ENCODE data around the gene DEFB126.
"Not testable (repeated sequence)": the region's sequence is repeated elsewhere in the genome, so short reads cannot be mapped to it uniquely, and the experiment has no call there.

Gene DEFB126, protein sequence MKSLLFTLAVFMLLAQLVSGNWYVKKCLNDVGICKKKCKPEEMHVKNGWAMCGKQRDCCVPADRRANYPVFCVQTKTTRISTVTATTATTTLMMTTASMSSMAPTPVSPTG

DNA sequence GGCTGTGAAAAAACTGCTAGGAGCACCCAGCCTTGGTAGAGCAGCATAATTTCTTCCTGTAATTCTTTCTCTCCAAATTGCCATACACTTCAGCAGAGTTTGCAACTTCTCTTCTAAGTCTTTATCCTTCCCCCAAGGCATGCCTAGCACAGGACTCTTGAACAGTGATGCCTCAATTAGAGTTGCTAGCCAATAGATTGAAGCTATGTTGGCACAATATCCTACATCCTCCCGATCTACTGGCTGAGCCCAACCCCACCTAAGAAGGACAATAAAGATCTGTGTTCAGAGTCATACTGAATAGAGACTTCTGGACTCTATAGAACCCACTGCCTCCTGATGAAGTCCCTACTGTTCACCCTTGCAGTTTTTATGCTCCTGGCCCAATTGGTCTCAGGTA lies at the start of gene DEFB126:
Gene DEFB126 (plus strand): TSS at position 301 of the 400 bp plus-strand sequence. CDS start 39 bp downstream, at position 340.
- no peak within 1 kb of the TSS for H3K4me3 Mint-ChIP-seq
- ATAC-seq (ENCODE audit: low read depth), result no peak
- peaks cover 17% of the 10 kb centered on the region for H3K27me3 Mint-ChIP-seq

DNA sequence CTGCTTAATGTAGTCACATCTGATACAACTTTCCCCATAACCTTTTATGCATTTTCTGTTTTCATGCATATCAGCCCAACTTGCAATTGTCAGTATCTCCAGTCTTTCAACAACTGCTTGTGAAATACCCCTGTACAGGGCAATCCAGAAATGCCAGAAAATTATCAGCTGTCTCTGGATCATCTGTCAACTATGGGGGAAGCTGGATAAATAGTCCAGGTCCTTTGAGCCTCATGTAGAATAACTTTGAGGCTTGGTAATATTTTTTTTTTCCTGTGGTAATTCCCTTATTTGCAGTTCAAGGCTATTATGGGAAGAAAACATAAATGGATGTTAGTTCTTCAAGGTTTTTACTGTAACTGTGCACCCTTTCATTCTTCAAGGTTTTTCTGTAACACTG lies 48.7 kb upstream of the DEFB126 start:
- H3K36me3 Mint-ChIP-seq, result no peaks in the 10 kb centered on the region
- no peak overlapping the region for H3K27ac Mint-ChIP-seq
- DNase-seq (ENCODE audit: low spot score in 2 of 2) (no peak), ATAC-seq (ENCODE audit: low read depth) (no peak)
- no peaks in the 10 kb centered on the region for H3K4me1 Mint-ChIP-seq
- H3K4me3 Mint-ChIP-seq, result no peak overlapping the region
- H3K27me3 Mint-ChIP-seq, result peaks cover 24% of the 10 kb centered on the region
- peaks cover 8% of the 10 kb centered on the region for H3K9me3 Mint-ChIP-seq

More for the DNA sequence above, at the start of gene DEFB126:
- Mint-ChIP-seq H3K9me3 (peaks cover 3% of the 10 kb centered on the region), H3K36me3 (no peaks in the 10 kb centered on the region), H3K27ac (no peak within 1 kb of the TSS), H3K4me1 (no peaks in the 10 kb centered on the region)
- DNase-seq (ENCODE audit: low spot score in 2 of 2), result no peak

DNA sequence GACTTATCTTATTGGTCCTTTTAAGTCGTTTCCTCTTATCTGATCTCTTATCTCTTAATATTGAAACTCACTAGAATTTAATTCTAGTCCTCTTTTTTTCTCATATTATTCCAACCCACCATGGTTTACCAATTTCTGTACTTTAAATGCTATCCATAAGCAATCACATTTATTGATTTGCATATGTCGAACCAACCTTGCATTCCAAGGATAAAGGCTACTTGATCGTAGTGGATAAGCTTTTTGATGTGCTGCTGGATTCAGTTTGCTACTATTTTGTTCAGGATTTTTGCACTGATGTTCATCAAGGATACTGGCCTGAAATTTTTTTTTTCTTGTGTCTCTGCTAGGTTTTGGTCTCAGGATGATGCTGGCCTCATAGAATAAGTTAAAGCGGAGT lies 47.2 kb upstream of the DEFB126 start:
- H3K27me3 Mint-ChIP-seq, result peaks cover 22% of the 10 kb centered on the region
- no peak for DNase-seq (ENCODE audit: low spot score in 2 of 2)
- ATAC-seq (ENCODE audit: low read depth), result no peak

DNA sequence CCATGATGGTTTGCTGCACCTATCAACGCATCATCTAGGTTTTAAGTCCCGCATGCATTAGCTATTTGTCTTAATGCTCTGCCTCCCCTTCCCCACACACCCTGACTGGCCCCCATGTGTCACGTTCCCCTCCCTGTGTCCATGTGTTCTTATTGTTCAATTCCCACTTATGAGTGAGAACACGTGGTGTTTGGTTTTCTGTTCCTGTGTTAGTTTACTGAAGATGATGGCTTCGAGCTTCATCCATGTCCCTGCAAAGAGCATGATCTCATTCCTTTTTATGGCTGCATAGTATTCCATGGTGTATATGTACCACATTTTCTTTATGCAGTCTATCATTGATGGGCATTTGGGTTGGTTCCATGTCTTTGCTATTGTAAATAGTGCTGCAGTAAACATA lies 44.7 kb upstream of the DEFB126 start:
- H3K36me3 Mint-ChIP-seq; H3K27ac Mint-ChIP-seq; H3K4me1 Mint-ChIP-seq; H3K4me3 Mint-ChIP-seq; DNase-seq (ENCODE audit: low spot score in 2 of 2); H3K9me3 Mint-ChIP-seq; ATAC-seq (ENCODE audit: low read depth): not testable (repeated sequence)
- peaks cover 18% of the 10 kb centered on the region for H3K27me3 Mint-ChIP-seq

More for the DNA sequence above, 47.2 kb upstream of the DEFB126 start:
- H3K9me3 Mint-ChIP-seq, result peaks cover 8% of the 10 kb centered on the region
- H3K4me3 Mint-ChIP-seq, result no peak overlapping the region
- no peaks in the 10 kb centered on the region for H3K4me1 Mint-ChIP-seq
- no peak overlapping the region for H3K27ac Mint-ChIP-seq
- no peaks in the 10 kb centered on the region for H3K36me3 Mint-ChIP-seq

DNA sequence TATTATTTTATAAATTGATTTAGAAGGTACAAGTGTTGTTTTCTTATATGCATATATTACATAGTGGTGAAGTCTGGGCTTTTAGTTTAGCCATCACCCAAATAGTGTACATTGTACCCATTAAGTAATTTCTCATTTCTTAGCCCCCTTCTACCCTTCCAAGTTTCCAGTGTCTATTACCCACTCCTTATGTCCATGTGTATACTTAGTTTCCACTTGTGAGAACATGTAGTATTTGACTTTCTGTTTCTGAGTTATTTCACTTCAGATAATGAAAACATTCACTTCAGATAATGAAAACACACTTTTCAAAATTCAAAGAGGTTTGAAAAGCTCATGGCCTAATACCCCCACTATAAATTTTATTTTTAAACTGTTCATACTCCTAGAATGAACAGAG lies 40.4 kb upstream of the DEFB126 start:
- ATAC-seq (ENCODE audit: low read depth), result no peak
- no peaks in the 10 kb centered on the region for H3K9me3 Mint-ChIP-seq
- no peak for DNase-seq (ENCODE audit: low spot score in 2 of 2)
- peaks cover 16% of the 10 kb centered on the region for H3K27me3 Mint-ChIP-seq
- no peaks in the 10 kb centered on the region for H3K4me1 Mint-ChIP-seq
- H3K27ac Mint-ChIP-seq, result no peak overlapping the region
- H3K36me3 Mint-ChIP-seq, result no peaks in the 10 kb centered on the region
- no peak overlapping the region for H3K4me3 Mint-ChIP-seq

DNA sequence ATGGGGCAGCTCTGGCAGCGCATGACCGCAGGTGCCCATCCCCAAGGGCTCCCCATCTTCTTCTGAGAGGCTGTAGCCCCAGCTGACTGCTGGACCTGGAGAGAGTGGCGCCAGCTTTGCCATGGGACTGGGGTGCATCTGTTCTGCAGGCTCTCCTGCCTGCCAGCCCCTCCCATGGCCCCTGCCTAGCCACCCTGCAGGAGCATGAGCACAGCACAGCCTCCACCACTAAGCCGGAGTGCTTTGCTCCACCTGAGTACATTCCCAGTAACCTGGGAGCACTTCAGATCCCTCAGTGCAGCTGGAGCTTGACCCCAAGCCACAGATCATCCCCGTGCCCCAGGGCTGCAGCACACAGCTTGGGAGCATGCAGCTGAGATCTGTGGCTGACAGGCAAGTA lies 38.9 kb upstream of the DEFB126 start:
- Mint-ChIP-seq H3K4me3 (no peak overlapping the region), H3K27me3 (peaks cover 12% of the 10 kb centered on the region), H3K27ac (no peak overlapping the region), H3K4me1 (no peaks in the 10 kb centered on the region), H3K36me3 (no peaks in the 10 kb centered on the region), H3K9me3 (no peaks in the 10 kb centered on the region)
- no peak for ATAC-seq (ENCODE audit: low read depth)
- no peak for DNase-seq (ENCODE audit: low spot score in 2 of 2)

DNA sequence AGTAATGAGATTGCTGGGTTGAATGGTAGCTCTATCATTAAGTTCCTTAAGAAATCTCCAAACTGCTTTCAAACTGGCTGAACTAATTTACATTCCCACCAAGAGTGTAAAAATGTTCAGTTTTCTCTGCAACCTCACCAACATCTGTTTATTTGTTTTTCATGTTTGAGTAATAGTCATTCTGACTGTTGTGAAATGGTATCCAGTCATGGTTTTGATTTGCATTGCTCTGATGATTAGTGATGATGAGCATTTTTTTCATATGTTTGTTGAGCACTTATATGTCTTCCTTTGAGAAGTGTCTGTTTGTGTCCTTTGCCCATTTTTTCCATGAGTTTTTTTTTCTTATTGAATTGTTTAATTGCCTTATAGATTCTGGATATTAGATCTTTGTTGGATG lies 30.0 kb upstream of the DEFB126 start:
- H3K4me3 Mint-ChIP-seq, result no peak overlapping the region
- H3K27me3 Mint-ChIP-seq, result peaks cover 9% of the 10 kb centered on the region
- no peak overlapping the region for H3K27ac Mint-ChIP-seq
- peaks cover 2% of the 10 kb centered on the region for H3K36me3 Mint-ChIP-seq
- ATAC-seq (ENCODE audit: low read depth), result no peak
- DNase-seq (ENCODE audit: low spot score in 2 of 2), result no peak
- no peaks in the 10 kb centered on the region for H3K9me3 Mint-ChIP-seq
- no peaks in the 10 kb centered on the region for H3K4me1 Mint-ChIP-seq

DNA sequence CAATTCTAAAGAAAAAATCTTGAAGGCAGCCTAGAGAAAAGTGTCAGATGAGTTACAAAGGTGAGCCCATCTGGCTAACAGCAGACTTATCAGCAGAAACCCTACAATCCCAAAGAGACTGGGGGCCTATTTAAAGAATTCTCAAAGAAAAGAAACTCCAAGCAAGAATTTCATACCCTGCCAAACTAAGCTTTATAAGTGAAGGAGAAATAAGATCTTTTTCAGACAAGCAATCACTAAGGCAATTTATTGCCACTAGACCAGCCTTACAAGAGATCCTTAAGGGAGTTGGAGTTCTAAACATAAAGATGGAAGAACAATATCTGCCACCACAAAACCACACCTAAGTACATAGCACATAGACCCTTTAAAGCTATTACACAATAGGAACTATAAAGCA lies 24.9 kb upstream of the DEFB126 start:
- DNase-seq (ENCODE audit: low spot score in 2 of 2), result no peak
- Mint-ChIP-seq H3K4me3 (no peak overlapping the region), H3K9me3 (peaks cover 4% of the 10 kb centered on the region), H3K4me1 (no peaks in the 10 kb centered on the region), H3K27me3 (peaks cover 20% of the 10 kb centered on the region), H3K27ac (no peak overlapping the region), H3K36me3 (peaks cover 2% of the 10 kb centered on the region)
- ATAC-seq (ENCODE audit: low read depth), result no peak

DNA sequence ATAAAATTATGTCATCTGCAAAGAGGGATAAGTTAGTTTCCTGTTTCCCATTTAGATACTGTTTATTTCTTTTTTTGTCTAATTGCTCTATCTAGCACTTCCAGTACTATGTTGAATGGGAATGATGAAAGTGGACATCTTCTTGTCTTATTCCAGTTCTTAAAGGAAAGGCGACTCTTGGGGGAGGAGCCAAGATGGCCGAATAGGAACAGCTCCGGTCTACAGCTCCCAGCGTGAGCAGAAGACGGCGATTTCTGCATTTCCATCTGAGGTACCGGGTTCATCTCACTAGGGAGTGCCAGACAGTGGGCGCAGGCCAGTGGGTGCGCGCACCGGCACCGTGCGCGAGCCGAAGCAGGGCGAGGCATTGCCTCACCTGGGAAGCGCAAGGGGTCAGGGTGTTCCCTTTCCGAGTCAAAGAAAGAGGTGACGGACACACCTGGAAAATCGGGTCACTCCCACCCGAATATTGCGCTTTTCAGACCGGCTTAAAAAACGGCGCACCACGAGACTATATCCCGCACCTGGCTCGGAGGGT lies 12.5 kb upstream of the DEFB126 start:
- not testable (repeated sequence) for H3K27ac Mint-ChIP-seq; H3K4me3 Mint-ChIP-seq; DNase-seq (ENCODE audit: low spot score in 2 of 2); H3K27me3 Mint-ChIP-seq; H3K36me3 Mint-ChIP-seq; H3K9me3 Mint-ChIP-seq; H3K4me1 Mint-ChIP-seq; ATAC-seq (ENCODE audit: low read depth)

DNA sequence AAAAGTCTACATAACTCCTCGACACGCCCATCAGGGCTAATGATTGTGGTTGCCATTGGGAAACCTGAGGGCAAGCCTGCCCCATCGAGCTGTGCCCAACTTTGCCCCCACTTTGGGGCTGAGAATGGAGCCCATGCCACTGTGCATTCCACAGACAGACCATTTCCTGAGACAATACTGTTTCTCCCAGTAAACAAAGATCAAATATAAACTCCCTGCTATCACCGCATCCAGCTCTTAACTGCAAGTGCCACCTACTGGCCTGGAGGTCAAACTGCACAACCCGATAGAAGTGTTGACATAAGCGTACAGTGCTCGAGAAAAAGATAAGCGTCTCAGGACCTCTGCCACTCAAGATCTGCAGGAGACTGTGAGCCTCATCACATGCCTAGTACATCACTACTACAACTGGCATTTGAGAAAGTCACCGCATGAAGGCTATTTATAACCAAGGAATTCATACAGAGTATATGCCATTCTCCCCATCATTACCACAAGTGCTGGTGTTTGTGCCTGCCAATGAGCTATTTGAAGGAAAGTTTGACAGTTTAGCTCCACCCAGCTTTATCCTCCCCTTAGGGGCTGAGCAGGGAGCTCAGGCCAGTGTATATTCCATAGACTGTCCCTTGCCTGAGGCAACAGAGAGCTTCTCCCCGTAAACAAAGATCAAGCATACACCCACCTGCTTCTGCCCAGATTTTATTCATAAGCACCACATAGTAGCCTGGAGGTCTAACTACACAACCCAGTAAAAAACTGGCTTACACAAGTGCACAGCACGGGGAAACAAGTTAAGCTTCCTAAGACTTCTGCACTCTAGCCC lies 4.5 kb upstream of the DEFB126 start:
- ATAC-seq (ENCODE audit: low read depth) (no peak), DNase-seq (ENCODE audit: low spot score in 2 of 2) (no peak)
- Mint-ChIP-seq H3K4me3 (no peak overlapping the region), H3K36me3 (no peaks in the 10 kb centered on the region), H3K27me3 (peaks cover 8% of the 10 kb centered on the region), H3K4me1 (no peaks in the 10 kb centered on the region), H3K9me3 (peaks cover 4% of the 10 kb centered on the region), H3K27ac (no peak overlapping the region)

DNA sequence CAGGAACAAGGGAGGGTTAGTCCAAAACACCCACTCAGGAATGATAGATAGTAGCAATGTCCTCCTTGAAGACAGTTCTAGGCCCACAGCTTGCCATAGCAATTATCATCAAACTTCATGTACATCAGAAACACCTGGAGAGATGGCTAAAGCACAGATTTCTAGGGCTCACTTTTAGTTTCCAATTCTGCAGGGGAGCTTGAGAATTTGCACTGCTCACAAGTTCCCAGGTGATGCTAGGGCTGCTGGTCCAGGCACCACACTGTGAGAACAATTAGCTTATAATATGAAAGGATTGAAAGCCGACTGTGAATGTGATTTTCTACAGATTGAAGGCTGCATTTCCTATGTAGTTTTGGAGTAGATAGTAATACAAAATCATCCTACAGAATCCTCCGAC lies 3.5 kb downstream of the DEFB126 start:
- DNase-seq (ENCODE audit: low spot score in 2 of 2) (no peak), ATAC-seq (ENCODE audit: low read depth) (no peak)
- Mint-ChIP-seq H3K36me3 (no peaks in the 10 kb centered on the region), H3K27ac (no peak overlapping the region), H3K4me3 (no peak overlapping the region), H3K9me3 (no peaks in the 10 kb centered on the region), H3K27me3 (peaks cover 23% of the 10 kb centered on the region), H3K4me1 (no peaks in the 10 kb centered on the region)

DNA sequence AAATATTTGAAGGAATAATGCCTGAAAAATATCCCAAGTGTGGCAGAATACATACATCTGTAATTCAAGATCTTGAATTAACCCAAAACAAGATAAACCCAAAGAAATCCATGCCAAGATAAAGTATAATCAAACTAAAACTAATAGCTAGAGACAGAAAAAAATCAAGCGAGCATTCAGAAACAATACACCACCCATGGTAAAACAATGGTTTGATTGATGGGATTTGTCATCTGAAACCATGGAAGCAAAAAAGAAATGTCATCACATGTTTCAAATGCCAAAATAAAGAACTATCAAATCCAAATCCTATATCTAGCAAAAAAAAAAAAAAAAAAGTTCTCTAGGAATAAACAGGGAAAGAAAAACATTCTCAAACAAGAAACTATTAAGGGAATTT lies 9.7 kb downstream of the DEFB126 start:
- Mint-ChIP-seq H3K27me3 (peaks cover 23% of the 10 kb centered on the region), H3K36me3 (no peaks in the 10 kb centered on the region), H3K4me1 (no peaks in the 10 kb centered on the region), H3K4me3 (no peak overlapping the region), H3K9me3 (no peaks in the 10 kb centered on the region), H3K27ac (no peak overlapping the region)
- DNase-seq (ENCODE audit: low spot score in 2 of 2) (no peak), ATAC-seq (ENCODE audit: low read depth) (no peak)

DNA sequence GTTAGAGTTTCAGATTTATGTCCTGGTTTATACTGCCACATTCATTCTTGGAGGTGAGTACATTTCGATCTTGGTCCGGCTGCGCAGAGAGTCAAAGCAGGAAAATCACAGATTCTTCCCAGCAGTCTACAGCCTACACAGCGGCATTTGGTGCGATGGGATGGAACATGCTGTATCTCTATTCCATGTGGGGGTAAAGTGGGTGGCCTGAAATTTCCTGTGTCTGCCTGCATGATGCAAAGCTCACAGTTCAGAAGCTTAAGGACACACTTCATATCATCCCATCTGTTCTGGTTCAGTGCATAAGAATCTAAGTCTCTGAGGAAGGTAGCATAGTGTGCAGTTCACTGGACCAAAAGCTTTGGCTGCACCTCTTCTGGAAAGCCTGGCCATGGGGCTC lies 14.8 kb downstream of the DEFB126 start, which contains the start of gene DEFB127:
Gene DEFB127 (plus strand): TSS at position 301 of the 400 bp plus-strand sequence. CDS start 91 bp downstream, at position 392.
- Mint-ChIP-seq H3K27ac (no peak within 1 kb of the TSS), H3K9me3 (no peaks in the 10 kb centered on the region), H3K4me3 (no peak within 1 kb of the TSS), H3K36me3 (no peaks in the 10 kb centered on the region), H3K4me1 (no peaks in the 10 kb centered on the region), H3K27me3 (peaks cover 14% of the 10 kb centered on the region)
- DNase-seq (ENCODE audit: low spot score in 2 of 2) (no peak), ATAC-seq (ENCODE audit: low read depth) (no peak)

DNA sequence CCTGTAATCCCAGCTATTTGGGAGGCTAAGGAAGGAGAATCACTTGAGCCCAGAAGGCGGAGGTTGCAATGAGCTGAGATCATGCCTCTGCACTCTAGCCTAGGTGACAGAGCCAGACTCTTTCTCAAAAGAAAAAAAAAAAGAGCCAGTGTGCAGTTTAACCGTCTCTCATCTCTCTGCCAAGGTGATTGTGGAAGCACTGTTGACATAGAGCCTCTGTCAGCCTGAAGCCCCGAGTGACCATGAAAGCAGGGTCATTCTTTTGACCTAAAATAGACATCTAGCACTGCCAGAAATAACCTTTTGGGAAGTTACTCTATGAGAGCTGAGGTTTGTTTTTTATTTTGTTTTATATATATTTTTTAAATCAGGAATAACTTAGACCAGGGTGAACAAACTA lies 22.2 kb downstream of the DEFB126 start:
- Mint-ChIP-seq H3K36me3 (no peaks in the 10 kb centered on the region), H3K27ac (no peak overlapping the region), H3K4me3 (no peak overlapping the region)

More for the DNA sequence above, 22.2 kb downstream of the DEFB126 start:
- no peak for DNase-seq (ENCODE audit: low spot score in 2 of 2)
- H3K4me1 Mint-ChIP-seq, result no peaks in the 10 kb centered on the region
- no peaks in the 10 kb centered on the region for H3K9me3 Mint-ChIP-seq
- ATAC-seq (ENCODE audit: low read depth), result no peak
- H3K27me3 Mint-ChIP-seq, result no peaks in the 10 kb centered on the region
